GM12878 (cell line): Measurements from ENCODE around the gene ATL1. TPM values are rescaled to one million over a fixed set of nuclear protein-coding genes. Genes with fewer than 3 reads are reported as not detected.
"Not testable (repeated sequence)": the region's sequence is repeated elsewhere in the genome, so short reads cannot be mapped to it uniquely, and the experiment has no call there.

Source experiments
- ATAC-seq: fragments of 200-7000 bp; cut with Tn5 transposase; 3 replicates; pipeline ENCODE4 v1.9.1; 2020; ENCODE audit warnings: mild to moderate bottlenecking, moderate library complexity
- BruUV-seq: library from RNA; stranded (reverse); fragments of 400-500 nt; replicated peaks from 2 replicates; lab custom pipeline; 2021; lab: Mats Ljungman, UMichigan
- CTCF ChIA-PET: fragments of 300-600 bp; sonication (Branson Sonifier 250); formaldehyde crosslinking; extraction: SDS; loops from one replicate; lab custom pipeline; 2021; ENCODE audit warnings: inconsistent platforms; lab: Yijun Ruan, JAX
- POLR2A ChIA-PET: fragments of 350-600 bp; formaldehyde crosslinking; extraction: SDS; loops from one replicate; lab custom pipeline; 2021; ENCODE audit warnings: inconsistent platforms; lab: Charles Lee
- RAD21 ChIA-PET: fragments of 300-600 bp; sonication (Branson Sonifier 250); formaldehyde crosslinking; loops from one replicate; lab custom pipeline; 2023; ENCODE audit warnings: antibody characterized with exemption; ENCODE audit not compliant: unreplicated experiment; lab: Charles Lee
- SMC1A ChIA-PET: fragments of 300-600 bp; sonication (Branson Sonifier 250); formaldehyde crosslinking; loops from one replicate; lab custom pipeline; 2023; ENCODE audit not compliant: unreplicated experiment, uncharacterized antibody; lab: Charles Lee
- DNase-seq: peaks from one replicate; pipeline ENCODE4 v3.0.0-alpha.2; 2011; ENCODE audit warnings: low read depth, low spot score
- FAIRE-seq: peaks from 3 replicates; lab custom pipeline; 2011; peaks lifted over from hg19 to GRCh38; lab: Jason Lieb, UNC
- H2AFZ ChIP-seq: 2 replicates; pipeline ENCODE4 v1.6.0; 2011; ENCODE audit warnings: low read depth, low read length, control low read depth; ENCODE audit not compliant: control insufficient read depth
- H3K27ac ChIP-seq: 2 replicates; pipeline ENCODE4 v1.5.1; 2011; ENCODE audit warnings: control low read depth; ENCODE audit not compliant: control insufficient read depth, insufficient read depth
- H3K27me3 ChIP-seq, 2 experiments: replicated peaks in 1 of 2; 2 replicates each; pipeline versions ENCODE4 v1.6.0 to v1.6.1; 2011; ENCODE audit warnings: low read length in 1 of 2; ENCODE audit not compliant: control insufficient read depth in 2 of 2, insufficient read depth in 2 of 2
- H3K36me3 ChIP-seq, 2 experiments: 2 replicates each; pipeline ENCODE4 v1.5.1; 2011; ENCODE audit warnings: low read length in 1 of 2; ENCODE audit not compliant: control insufficient read depth in 2 of 2, insufficient read depth in 2 of 2
- H3K4me1 ChIP-seq: 2 replicates; pipeline ENCODE4 v1.6.1; 2011; ENCODE audit warnings: mild to moderate bottlenecking, low read length, moderate library complexity, mixed read lengths; ENCODE audit not compliant: control insufficient read depth, insufficient read depth
- H3K4me2 ChIP-seq: 2 replicates; pipeline ENCODE4 v1.6.0; 2011; ENCODE audit warnings: control low read depth; ENCODE audit not compliant: control insufficient read depth, insufficient read depth
- H3K4me3 ChIP-seq: fragments of 200-600 bp; sonication (generic); 2 replicates; pipeline ENCODE4 v1.5.1; 2016
- H3K79me2 ChIP-seq: 2 replicates; pipeline ENCODE4 v1.6.0; 2011; ENCODE audit warnings: low read length; ENCODE audit not compliant: control insufficient read depth, insufficient read depth
- H3K9ac ChIP-seq: 2 replicates; pipeline ENCODE4 v1.8.0; 2011; ENCODE audit warnings: low read length, control low read depth, mixed read lengths; ENCODE audit not compliant: control insufficient read depth, insufficient read depth
- H3K9me3 ChIP-seq: replicated peaks from 3 replicates; pipeline ENCODE4 v1.5.1; 2011; ENCODE audit warnings: mild to moderate bottlenecking, low read length; ENCODE audit not compliant: control insufficient read depth, insufficient read depth
- H4K20me1 ChIP-seq: 2 replicates; pipeline ENCODE4 v1.6.0; 2011; ENCODE audit not compliant: control insufficient read depth, insufficient read depth
- CEBPZ ChIP-seq: fragments of 150-350 bp; IDR thresholded peaks from 2 replicates; pipeline ENCODE4 v1.6.1; 2016; ENCODE audit warnings: low read depth, low read length
- STAT3 ChIP-seq: IDR thresholded peaks from 2 replicates; pipeline ENCODE4 v1.6.1; 2011; ENCODE audit warnings: low read depth, low read length, improper control_type of control experiment
- TCF7 ChIP-seq: IDR thresholded peaks from 2 replicates; pipeline ENCODE4 v1.6.1; 2014; ENCODE audit warnings: antibody characterized with exemption, borderline replicate concordance
- WGBS: methylation state at CpG from one replicate; pipeline ENCODE4 v1.1.6; 2016; ENCODE audit warnings: low lambda C conversion rate; ENCODE audit not compliant: insufficient replicate concordance, insufficient coverage; ENCODE audit errors: missing lambda C conversion rate; 5-methylcytosine and 5-hydroxymethylcytosine counted together
- in situ Hi-C: fragments of 300-500 bp; cut with MboI; formaldehyde crosslinking; loops from 9 replicates; pipeline ENCODE4 v1.14.3; 2018; ENCODE audit warnings: mixed read lengths
- intact Hi-C: fragments of 100-400 bp; cut with micrococcal nuclease; formaldehyde crosslinking; loops from one replicate; pipeline ENCODE4 v1.14.2; 2022; ENCODE audit not compliant: unreplicated experiment
- polyA plus RNA-seq, 11 experiments: library from polyadenylated mRNA; depleted of rRNA in 4 of 11; unstranded in 6 of 11; stranded (reverse) in 5 of 11; fragments of >200 nt; fragmentation: Nextera tagmentation in 4 of 11; fragmentation: Illumina TruSeq in 1 of 11; extraction: Ambion mirVana in 4 of 11; extraction: Trizol in 1 of 11; gene quantifications; 1 replicate in 1 of 11; 2 replicates in 10 of 11; pipeline versions ENCODE4 v1.2.1 to v1.2.3, GENCODE V29; 2011 to 2016; ENCODE audit warnings: inconsistent platforms in 2 of 11, missing spikeins in 2 of 11, low read depth in 1 of 11
- total RNA-seq, 4 experiments: library from RNA; depleted of rRNA in 3 of 4; stranded (reverse); fragments of >200 nt in 3 of 4; fragmentation: Illumina TruSeq in 1 of 4; extraction: Trizol in 1 of 4; gene quantifications; 2 replicates each; pipeline versions ENCODE4 v1.2.1 to v1.2.3, GENCODE V29; 2013 to 2021

ATL1 gene
- total and polyA plus RNA-seq, 10 of the 15 experiments (the other 5 are each of a cell fraction or from before 2014, with no cell fraction given): 0.11 to 1.2 (median 0.58) TPM; not detected in 1

DNA sequence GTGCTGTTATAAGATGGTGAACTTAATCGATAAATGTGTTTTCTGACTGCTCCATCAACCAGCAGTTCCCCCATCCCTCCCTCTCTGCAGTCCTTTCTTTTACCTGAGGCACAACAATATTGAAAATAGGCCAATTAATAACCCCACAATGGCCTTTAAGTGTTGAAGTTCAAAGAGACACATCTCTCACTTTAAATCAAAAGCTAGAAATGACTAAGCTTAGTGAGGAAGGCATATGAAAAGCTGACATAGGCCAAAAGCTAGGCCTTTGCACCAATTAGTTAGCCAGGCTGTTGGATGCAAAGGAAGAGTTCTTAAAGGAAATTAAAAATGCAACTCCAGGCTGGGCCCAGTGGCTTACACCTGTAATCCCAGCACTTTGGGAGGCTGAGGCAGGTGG, 64.5 kb downstream of the ATL1 start (continued):
- TF ChIP-seq CEBPZ (no peak), TCF7 (peak; percentile 94), STAT3 (no peak)

DNA sequence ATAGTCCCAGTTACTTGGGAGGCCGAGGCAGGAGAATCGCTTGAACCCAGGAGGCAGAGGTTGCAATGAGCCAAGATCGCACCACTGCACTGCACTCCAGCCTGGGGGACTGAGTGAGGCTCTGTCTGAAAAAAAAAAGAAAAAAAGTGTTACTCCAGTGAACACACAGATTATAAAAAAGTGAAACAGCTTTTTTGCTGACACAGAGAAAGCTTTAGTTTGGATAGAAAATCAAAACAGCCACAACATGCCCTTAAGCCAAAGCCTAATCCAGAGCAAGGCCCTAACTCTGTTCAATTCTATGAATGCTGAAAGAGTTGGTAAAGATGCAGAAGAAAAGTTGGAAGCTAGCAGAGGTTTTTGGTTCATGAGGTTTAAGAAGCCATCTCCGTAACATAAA, 65.0 kb downstream of the ATL1 start:
- intact Hi-C loops (loop anchor here (5.0 kb wide), 1 partner anchor 152 kb away; no protein-coding TSS in a partner anchor), in situ Hi-C loops (loop anchor here (25.0 kb wide), 1 partner anchor 237 kb away; the partner anchor contains the start of gene ABHD12B)
- ChIA-PET SMC1A (interaction anchor here (0.6 to 3.8 kb wide), 8 partner anchors 18 to 1241 kb away, joined by 3 to 22 read pairs (median 4); no protein-coding TSS in a partner anchor), POLR2A (interaction anchor here (0.6 to 0.8 kb wide), 3 partner anchors 52 to 135 kb away, joined by 3 to 4 read pairs (median 3); no protein-coding TSS in a partner anchor), CTCF (interaction anchor here (0.9 to 2.0 kb wide), 9 partner anchors 9 to 490 kb away, joined by 3 to 17 read pairs (median 4); no protein-coding TSS in a partner anchor), RAD21 (interaction anchor here (0.7 to 1.6 kb wide), 8 partner anchors 84 to 236 kb away, joined by 3 to 8 read pairs (median 4); no protein-coding TSS in a partner anchor)
- WGBS: 88% methylated on average over 4 of the region's 4 CpGs
- not testable (repeated sequence) for H3K4me3 ChIP-seq, H3K27me3 ChIP-seq, H3K79me2 ChIP-seq, FAIRE-seq, H3K4me2 ChIP-seq, H3K4me1 ChIP-seq, H3K9me3 ChIP-seq, H3K9ac ChIP-seq, H3K27ac ChIP-seq, DNase-seq, H2AFZ ChIP-seq, BruUV-seq, H3K36me3 ChIP-seq, ATAC-seq, H4K20me1 ChIP-seq
